BLaER1 treated with 17β-estradiol and CSF1 and Interleukin-3, amounts not matched to agents 10 nM and 100 nM (cell line): ENCODE results near the gene CDKAL1.

Source experiments
- H3K27ac ChIP-seq, 11 experiments: shearing (Covaris generic); formaldehyde crosslinking; 2 replicates each; pipeline ENCODE4 v1.8.1; 2022
- H3K27me3 ChIP-seq, 11 experiments: shearing (Covaris generic); formaldehyde crosslinking; 2 replicates each; pipeline ENCODE4 v1.8.1; 2022
- H3K36me3 ChIP-seq, 11 experiments: shearing (Covaris generic); formaldehyde crosslinking; 2 replicates each; pipeline ENCODE4 v1.8.1; 2022
- H3K4me1 ChIP-seq, 10 experiments: shearing (Covaris generic); formaldehyde crosslinking; 2 replicates each; pipeline ENCODE4 v1.8.1; 2022
- H3K4me2 ChIP-seq, 11 experiments: shearing (Covaris generic); formaldehyde crosslinking; 2 replicates each; pipeline ENCODE4 v1.8.1; 2022
- H3K4me3 ChIP-seq, 10 experiments: shearing (Covaris generic); formaldehyde crosslinking; 2 replicates each; pipeline ENCODE4 v1.8.1; 2022
- H3K9ac ChIP-seq, 11 experiments: shearing (Covaris generic); formaldehyde crosslinking; 2 replicates each; pipeline ENCODE4 v1.8.1; 2022
- H3K9me3 ChIP-seq, 11 experiments: shearing (Covaris generic); formaldehyde crosslinking; replicated peaks in 1 of 11; 2 replicates each; pipeline ENCODE4 v1.8.1; 2022
- H4K20me1 ChIP-seq, 11 experiments: shearing (Covaris generic); formaldehyde crosslinking; 2 replicates each; pipeline ENCODE4 v1.8.1; 2022
- Cebpa-rat ChIP-seq, 11 experiments: shearing (Covaris generic); IDR thresholded peaks; 2 replicates each; pipeline ENCODE4 v1.8.1; 2022

Gene CDKAL1

DNA sequence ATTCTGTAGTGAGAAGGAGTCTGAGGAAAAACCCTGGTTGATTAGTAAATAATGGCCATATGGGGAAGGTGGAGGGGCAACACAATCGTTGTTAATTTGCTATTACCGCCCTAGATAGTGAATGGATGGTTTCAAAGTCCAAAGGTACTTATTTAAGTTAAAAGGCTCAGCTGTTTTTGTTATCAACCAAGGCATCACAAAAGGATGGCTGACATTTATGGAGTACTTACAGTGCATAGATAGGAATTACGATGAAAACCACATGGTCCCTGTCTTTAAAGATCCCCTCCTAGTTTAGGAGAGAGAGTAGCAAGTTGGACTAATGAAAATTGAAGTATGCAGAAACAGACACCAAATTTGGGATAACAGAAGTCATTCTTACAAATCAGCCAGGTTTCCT is 319.6 kb downstream of the CDKAL1 start:
- Histone ChIP-seq H3K9me3 (peaks cover 0 to 3% (median 0%) of the 10 kb centered on the region in 11 experiments; a peak in 1 of 22 replicates), H3K36me3 (peaks cover 0 to 6% (median 3%) of the 10 kb centered on the region in 11 experiments; a peak in 6 of 22 replicates), H3K4me1 (no peaks in the 10 kb centered on the region), H3K27me3 (no peaks in the 10 kb centered on the region), H4K20me1 (no peaks in the 10 kb centered on the region), H3K27ac (no peak overlapping the region), H3K9ac (no peak overlapping the region), H3K4me3 (no peak overlapping the region), H3K4me2 (no peak overlapping the region)
- no peak for TF ChIP-seq Cebpa-rat (IDR thresholded peaks at IDR 0.05)

GRCh38 chr6:20856681-20857288 is 322.5 kb downstream of the CDKAL1 start:
- no peak overlapping the region for H3K27ac ChIP-seq
- no peak for TF ChIP-seq Cebpa-rat (IDR thresholded peaks at IDR 0.05)
- no peaks in the 10 kb centered on the region for H3K9me3 ChIP-seq
- H3K27me3 ChIP-seq: no peaks in the 10 kb centered on the region
- H3K4me1 ChIP-seq: peaks cover 0 to 6% (median 0%) of the 10 kb centered on the region in 10 experiments; a peak in 3 of 20 replicates
- H3K36me3 ChIP-seq: no peaks in the 10 kb centered on the region; a peak in 1 of 22 replicates
- no peak overlapping the region for H3K4me2 ChIP-seq
- no peaks in the 10 kb centered on the region for H4K20me1 ChIP-seq
- H3K9ac ChIP-seq: no peak overlapping the region
- H3K4me3 ChIP-seq: no peak overlapping the region

- Histone ChIP-seq H4K20me1 (no peaks in the 10 kb centered on the region), H3K4me3 (no peak overlapping the region), H3K9me3 (no peaks in the 10 kb centered on the region), H3K27ac (no peak overlapping the region), H3K4me1 (peaks cover 0 to 6% (median 0%) of the 10 kb centered on the region in 10 experiments; a peak in 3 of 20 replicates), H3K27me3 (no peaks in the 10 kb centered on the region), H3K36me3 (no peaks in the 10 kb centered on the region; a peak in 1 of 22 replicates), H3K9ac (no peak overlapping the region), H3K4me2 (no peak overlapping the region)
- no peak for TF ChIP-seq Cebpa-rat (IDR thresholded peaks at IDR 0.05)
Measured at GRCh38 chr6:20861481-20861880, 327.2 kb downstream of the CDKAL1 start.

- Histone ChIP-seq H3K9ac (no peak overlapping the region), H3K4me1 (no peaks in the 10 kb centered on the region)
Measured at GRCh38 chr6:20866036-20866435, 331.8 kb downstream of the CDKAL1 start.

DNA sequence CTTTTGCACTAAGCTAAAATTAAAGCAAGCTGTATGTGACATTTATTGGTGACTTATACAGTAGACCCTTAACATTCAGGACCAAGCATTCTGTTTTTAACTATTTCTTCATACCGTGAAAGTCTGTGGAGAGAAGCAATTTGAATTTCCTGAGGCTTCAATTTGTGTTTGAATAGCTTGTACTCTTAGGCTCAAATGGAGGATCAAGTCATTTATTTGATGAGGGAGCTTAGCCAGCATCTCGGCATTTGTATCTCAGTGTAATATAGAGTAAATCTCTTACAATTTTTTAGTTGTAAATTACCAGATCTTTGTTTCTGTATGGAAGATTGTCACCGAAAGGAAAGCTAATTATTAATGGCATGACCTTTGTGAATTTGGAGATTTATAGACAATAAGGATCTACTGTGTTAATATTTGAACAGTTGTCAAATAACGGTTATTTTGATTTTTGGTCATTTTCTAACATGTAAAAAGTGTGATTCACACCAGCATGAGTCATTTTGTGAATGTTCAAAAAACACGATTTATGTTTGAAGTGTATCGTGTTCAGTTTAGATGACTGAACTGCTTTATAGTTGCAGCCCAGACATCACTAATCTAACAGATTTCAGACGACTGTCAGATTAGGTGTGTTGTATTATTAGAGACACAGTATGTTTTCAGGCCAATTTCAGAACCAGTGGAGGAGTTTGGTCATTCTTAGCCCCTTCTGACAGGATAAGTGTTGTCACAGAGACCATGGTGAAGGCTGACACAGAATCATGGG is 332.9 kb downstream of the CDKAL1 start:
- H3K27me3 ChIP-seq: no peaks in the 10 kb centered on the region
- TF ChIP-seq Cebpa-rat (IDR thresholded peaks at IDR 0.05): no peak
- no peaks in the 10 kb centered on the region for H4K20me1 ChIP-seq
- H3K36me3 ChIP-seq: no peaks in the 10 kb centered on the region
- no peak overlapping the region for H3K4me2 ChIP-seq
- H3K4me1 ChIP-seq: no peaks in the 10 kb centered on the region
- H3K4me3 ChIP-seq: no peak overlapping the region
- no peak overlapping the region for H3K27ac ChIP-seq
- no peaks in the 10 kb centered on the region for H3K9me3 ChIP-seq
- H3K9ac ChIP-seq: no peak overlapping the region

More at GRCh38 chr6:20866036-20866435, 331.8 kb downstream of the CDKAL1 start:
- no peak overlapping the region for H3K4me2 ChIP-seq
- no peak overlapping the region for H3K27ac ChIP-seq
- H4K20me1 ChIP-seq: no peaks in the 10 kb centered on the region
- H3K4me3 ChIP-seq: no peak overlapping the region
- no peak for TF ChIP-seq Cebpa-rat (IDR thresholded peaks at IDR 0.05)
- H3K36me3 ChIP-seq: no peaks in the 10 kb centered on the region
- H3K27me3 ChIP-seq: no peaks in the 10 kb centered on the region
- no peaks in the 10 kb centered on the region for H3K9me3 ChIP-seq

- Histone ChIP-seq H3K27ac (no peak overlapping the region), H3K4me3 (no peak overlapping the region), H3K4me1 (no peaks in the 10 kb centered on the region), H3K9ac (no peak overlapping the region), H4K20me1 (no peaks in the 10 kb centered on the region), H3K36me3 (no peaks in the 10 kb centered on the region), H3K9me3 (no peaks in the 10 kb centered on the region), H3K27me3 (no peaks in the 10 kb centered on the region), H3K4me2 (no peak overlapping the region)
- TF ChIP-seq Cebpa-rat (IDR thresholded peaks at IDR 0.05): no peak
Measured at GRCh38 chr6:20868397-20869096, 334.3 kb downstream of the CDKAL1 start.

- no peaks in the 10 kb centered on the region for H3K4me1 ChIP-seq
- H3K36me3 ChIP-seq: no peaks in the 10 kb centered on the region
- no peak overlapping the region for H3K9ac ChIP-seq
- TF ChIP-seq Cebpa-rat (IDR thresholded peaks at IDR 0.05): no peak
- H3K4me2 ChIP-seq: no peak overlapping the region
- no peak overlapping the region for H3K27ac ChIP-seq
- H3K9me3 ChIP-seq: no peaks in the 10 kb centered on the region
- no peaks in the 10 kb centered on the region for H3K27me3 ChIP-seq
- no peak overlapping the region for H3K4me3 ChIP-seq
- H4K20me1 ChIP-seq: no peaks in the 10 kb centered on the region
Measured at GRCh38 chr6:20870021-20870420, 335.8 kb downstream of the CDKAL1 start.

DNA sequence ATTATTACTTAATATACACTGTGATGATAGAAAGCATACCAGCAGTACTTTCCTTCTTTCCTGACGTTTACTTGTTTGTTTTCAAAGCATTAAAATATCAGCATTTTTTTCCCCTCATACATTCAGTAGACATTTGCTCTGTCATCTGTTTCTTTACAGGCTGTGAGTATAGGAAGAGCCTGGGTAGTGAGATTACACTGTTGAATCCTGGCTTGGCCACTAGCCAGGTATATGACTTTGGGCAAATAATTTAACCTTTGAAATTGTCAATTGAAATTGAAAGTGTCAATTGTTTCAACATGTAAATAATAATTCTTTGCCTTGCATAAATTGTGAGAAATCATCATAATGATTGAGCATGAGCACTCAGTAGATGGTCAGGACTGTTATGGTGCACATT is 336.2 kb downstream of the CDKAL1 start:
- Histone ChIP-seq H3K9me3 (no peaks in the 10 kb centered on the region), H3K27me3 (no peaks in the 10 kb centered on the region), H3K9ac (no peak overlapping the region), H3K4me2 (no peak overlapping the region), H3K4me3 (no peak overlapping the region), H4K20me1 (no peaks in the 10 kb centered on the region), H3K4me1 (no peaks in the 10 kb centered on the region), H3K27ac (no peak overlapping the region), H3K36me3 (no peaks in the 10 kb centered on the region)
- TF ChIP-seq Cebpa-rat (IDR thresholded peaks at IDR 0.05): no peak

- no peak overlapping the region for H3K9ac ChIP-seq
- H3K27me3 ChIP-seq: no peaks in the 10 kb centered on the region
- no peak overlapping the region for H3K27ac ChIP-seq
- H3K36me3 ChIP-seq: no peaks in the 10 kb centered on the region
- no peak overlapping the region for H3K4me3 ChIP-seq
- no peak for TF ChIP-seq Cebpa-rat (IDR thresholded peaks at IDR 0.05)
- no peak overlapping the region for H3K4me2 ChIP-seq
- H3K9me3 ChIP-seq: no peaks in the 10 kb centered on the region
- H3K4me1 ChIP-seq: peaks cover 0 to 21% (median 0%) of the 10 kb centered on the region in 10 experiments; a peak in 8 of 20 replicates
- H4K20me1 ChIP-seq: no peaks in the 10 kb centered on the region
Measured at GRCh38 chr6:20873425-20874190, 339.4 kb downstream of the CDKAL1 start.
